PC-3 (cell line): ENCODE results near the gene SH2D6.

Experiments
- EZH2 ChIP-seq: fragments of 300-600 bp; sonication (generic); IDR thresholded peaks from one replicate; pipeline ENCODE4 v1.6.1; 2017; ENCODE audit warnings: antibody characterized with exemption, mild to moderate bottlenecking, low read length; ENCODE audit not compliant: unreplicated experiment
- EZH2phosphoT487 ChIP-seq: fragments of 300-600 bp; sonication (generic); IDR thresholded peaks from 2 replicates; pipeline ENCODE4 v1.6.1; 2018; ENCODE audit warnings: mild to moderate bottlenecking, antibody characterized with exemption, low read length, borderline replicate concordance
- TF ChIP-seq, protein P1 (sequence below): fragments of 300-600 bp; sonication (generic); conservative IDR thresholded peaks from 2 replicates; pipeline ENCODE4 v1.5.1; 2017; ENCODE audit warnings: antibody characterized with exemption, low read depth, mild to moderate bottlenecking, low read length

DNA sequence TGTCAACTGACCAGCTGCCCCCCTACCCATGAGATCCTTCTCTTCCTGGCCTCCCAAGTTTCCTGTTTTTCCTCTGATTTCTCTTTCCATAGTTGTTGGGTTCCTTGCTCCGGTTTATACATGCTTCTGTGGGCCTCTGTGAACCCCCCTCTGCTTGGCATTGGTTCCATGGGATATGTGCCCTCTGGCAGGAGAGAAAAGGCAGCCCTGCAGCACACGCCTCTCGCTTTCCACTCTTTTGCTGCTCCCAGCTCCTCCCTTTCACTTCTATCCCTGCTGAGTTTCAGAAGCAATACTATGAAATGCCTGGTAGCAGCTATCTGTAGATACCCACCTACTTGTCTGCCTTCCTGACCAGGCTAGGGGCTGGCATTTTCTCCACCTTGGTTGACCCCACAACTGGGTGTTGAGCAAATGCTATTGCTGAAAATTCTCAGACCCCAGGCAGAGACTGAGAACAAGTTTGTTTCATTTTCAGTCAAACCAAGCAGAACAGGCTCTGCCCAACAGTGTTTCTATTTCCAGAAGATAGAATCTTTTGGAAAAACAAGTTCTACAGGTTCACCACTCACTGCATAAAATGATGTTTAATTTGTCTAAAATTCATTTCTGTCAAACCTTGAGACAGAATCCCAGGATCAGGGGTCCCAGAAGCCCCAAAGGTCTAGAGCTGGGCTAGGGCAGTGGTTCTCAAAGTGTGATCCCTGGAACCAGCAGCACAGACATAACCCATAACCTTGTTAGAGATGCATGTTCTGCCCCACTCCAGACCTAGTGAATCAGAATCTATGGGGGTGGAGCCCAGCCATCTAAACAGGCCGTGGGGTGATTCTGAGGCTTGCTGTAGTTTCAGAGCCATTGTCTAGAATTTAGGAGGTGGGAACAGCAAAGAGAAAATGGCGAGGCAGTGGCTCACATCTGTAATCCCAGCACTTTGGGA, 21.7 kb upstream of the SH2D6 start:
- TF ChIP-seq, protein P1, sequence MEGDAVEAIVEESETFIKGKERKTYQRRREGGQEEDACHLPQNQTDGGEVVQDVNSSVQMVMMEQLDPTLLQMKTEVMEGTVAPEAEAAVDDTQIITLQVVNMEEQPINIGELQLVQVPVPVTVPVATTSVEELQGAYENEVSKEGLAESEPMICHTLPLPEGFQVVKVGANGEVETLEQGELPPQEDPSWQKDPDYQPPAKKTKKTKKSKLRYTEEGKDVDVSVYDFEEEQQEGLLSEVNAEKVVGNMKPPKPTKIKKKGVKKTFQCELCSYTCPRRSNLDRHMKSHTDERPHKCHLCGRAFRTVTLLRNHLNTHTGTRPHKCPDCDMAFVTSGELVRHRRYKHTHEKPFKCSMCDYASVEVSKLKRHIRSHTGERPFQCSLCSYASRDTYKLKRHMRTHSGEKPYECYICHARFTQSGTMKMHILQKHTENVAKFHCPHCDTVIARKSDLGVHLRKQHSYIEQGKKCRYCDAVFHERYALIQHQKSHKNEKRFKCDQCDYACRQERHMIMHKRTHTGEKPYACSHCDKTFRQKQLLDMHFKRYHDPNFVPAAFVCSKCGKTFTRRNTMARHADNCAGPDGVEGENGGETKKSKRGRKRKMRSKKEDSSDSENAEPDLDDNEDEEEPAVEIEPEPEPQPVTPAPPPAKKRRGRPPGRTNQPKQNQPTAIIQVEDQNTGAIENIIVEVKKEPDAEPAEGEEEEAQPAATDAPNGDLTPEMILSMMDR = no peak
- TF ChIP-seq EZH2 (no peak), EZH2phosphoT487 (no peak)
